ENCODE measurements around the gene REEP6.
A peak's percentile ranks its signal among the peaks of the same experiment; 100 is the strongest.

Gene REEP6

GRCh38 chr19:1491114-1491848, at the start of gene REEP6:
REEP6 (plus strand) TSS chr19:1491181; CDS start chr19:1491270, 89 bp downstream.
- DNase-seq, result no peak

DNA sequence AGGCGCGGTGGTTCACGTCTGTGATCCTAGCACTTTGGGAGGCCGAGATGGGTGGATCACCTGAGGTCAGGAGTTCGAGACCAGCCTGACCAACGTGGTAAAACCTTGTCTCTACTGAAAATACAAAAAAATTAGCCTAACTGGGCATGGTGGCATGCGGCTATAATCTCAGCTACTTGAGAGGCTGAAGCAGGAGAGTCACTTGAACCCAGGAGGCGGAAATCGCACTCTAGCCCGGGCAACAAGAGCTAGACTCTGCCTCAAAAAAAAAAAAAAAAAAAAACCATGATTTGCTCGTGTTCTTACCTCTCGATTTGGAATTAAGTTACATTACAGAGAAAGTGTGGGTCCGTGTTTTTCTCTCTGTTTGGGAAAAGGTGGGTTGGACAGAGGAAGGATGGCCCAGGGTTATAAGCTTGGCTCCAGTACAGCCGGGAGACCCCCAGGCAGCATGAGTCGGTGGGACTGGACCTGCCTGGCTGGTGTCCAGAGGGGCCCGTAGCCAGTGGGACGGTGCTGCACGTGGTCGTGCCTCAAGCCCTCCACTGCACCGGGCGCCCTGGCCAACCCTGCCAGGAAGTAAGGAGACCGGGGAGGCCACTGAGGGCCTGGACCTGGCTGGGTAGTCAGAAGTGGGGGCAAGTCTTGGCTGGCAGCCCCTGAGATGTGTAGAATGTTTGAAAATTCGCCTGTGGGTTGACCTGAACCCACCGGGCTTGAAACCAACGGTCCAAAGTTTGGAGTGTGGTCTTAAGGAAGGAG, 49.1 kb upstream of the REEP6 start:
- DNase-seq, result no peak

GRCh38 chr19:1445185-1445931, 45.6 kb upstream of the REEP6 start:
- DNase-seq, result peak; percentile 88

GRCh38 chr19:1445932-1446712, 44.9 kb upstream of the REEP6 start:
- DNase-seq, result peak; percentile 35

DNA sequence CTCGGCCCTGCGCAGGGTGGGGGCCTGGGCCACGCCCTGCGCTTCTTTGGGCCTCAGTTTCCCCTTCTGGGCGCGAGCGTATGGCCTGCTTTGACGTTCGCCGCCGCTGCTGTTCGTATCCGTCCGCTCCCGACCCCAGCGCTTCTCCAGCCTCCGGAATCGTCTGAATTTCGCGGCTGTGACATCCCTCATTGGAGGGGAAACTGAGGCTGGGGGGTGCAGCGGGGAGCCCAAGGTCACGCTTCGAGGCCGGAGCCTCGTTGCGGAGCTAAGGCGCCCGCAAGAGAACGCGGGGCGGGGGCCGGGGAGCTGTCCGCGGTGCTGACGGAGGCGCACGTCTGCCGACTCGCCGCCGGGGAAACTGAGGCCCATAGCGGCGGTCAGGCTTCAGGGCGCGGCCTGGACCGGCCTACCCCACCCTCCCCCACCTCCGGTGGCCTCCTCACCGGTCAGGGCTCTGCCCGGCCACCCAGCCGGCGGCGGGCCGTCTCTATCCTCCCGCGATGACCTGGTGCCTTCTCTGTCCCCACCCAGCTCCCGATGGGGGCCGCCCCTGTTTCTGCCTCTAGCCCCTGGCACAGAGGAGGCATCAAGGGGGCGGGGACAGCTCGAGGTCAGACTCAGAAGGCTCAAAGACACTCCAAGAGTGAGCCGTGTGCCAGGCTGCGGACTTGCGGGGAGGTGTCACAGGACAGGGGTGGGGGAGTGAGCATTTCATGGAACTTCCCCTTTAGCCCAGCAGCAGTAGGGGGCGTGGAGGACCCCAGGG, 44.1 kb upstream of the REEP6 start:
- no peak for DNase-seq

GRCh38 chr19:1447504-1447903, 43.5 kb upstream of the REEP6 start:
- no peak for DNase-seq

GRCh38 chr19:1447944-1448343, 43.0 kb upstream of the REEP6 start:
- DNase-seq, result no peak

GRCh38 chr19:1449467-1450442, 41.2 kb upstream of the REEP6 start, which contains the start of gene APC2:
APC2 (plus strand) TSS chr19:1450121; CDS start chr19:1453002, 2,881 bp downstream.
- peak; percentile 54 for DNase-seq

- DNase-seq, result no peak
These were observed 39.9 kb upstream of the REEP6 start for GRCh38 chr19:1450735-1451731.

- no peak for DNase-seq
These were observed 38.8 kb upstream of the REEP6 start for GRCh38 chr19:1451916-1452801.

GRCh38 chr19:1452802-1453524, 38.0 kb upstream of the REEP6 start:
- no peak for DNase-seq

GRCh38 chr19:1453525-1454364, 37.2 kb upstream of the REEP6 start:
- DNase-seq, result no peak

DNA sequence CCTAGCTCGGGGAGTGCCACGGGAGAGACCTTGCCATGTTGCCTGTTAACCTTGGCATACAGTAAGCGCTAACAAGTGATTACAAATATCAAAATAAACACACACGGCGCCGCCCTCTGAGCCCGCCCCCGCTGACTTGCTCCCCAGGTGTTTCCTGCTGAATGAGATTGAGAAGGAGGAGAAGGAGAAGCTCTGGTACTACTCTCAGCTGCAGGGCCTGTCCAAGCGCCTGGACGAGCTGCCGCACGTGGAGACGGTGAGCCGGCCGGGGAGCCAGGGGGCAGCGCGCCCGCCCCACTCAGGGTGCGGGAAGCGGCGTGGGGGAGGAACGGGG, 36.0 kb upstream of the REEP6 start:
- DNase-seq, result no peak

- peak; percentile 79 for DNase-seq
These were observed 35.5 kb upstream of the REEP6 start for GRCh38 chr19:1455336-1456120.

- DNase-seq, result no peak
These were observed 34.7 kb upstream of the REEP6 start for GRCh38 chr19:1456121-1456900.

All from activated CD4-positive, alpha-beta T cell treated with anti-CD3 and anti-CD28 coated beads, Interleukin-10, Interleukin-2, amounts not matched to agents 100 ng/mL and 50 ng/mL, durations not matched to agents 16 hours and 8 hours (primary cell).